Mesothelial cell of epicardium (in vitro differentiated cells): ENCODE measurements around the gene TXNDC8. TPM values are rescaled to one million over a fixed set of nuclear protein-coding genes. Genes with fewer than 3 reads are reported as not detected.

Source experiments
- DNase-seq, 2 experiments: peaks; one replicate each; pipeline ENCODE4 v3.0.0; 2021; ENCODE audit warnings: low spot score in 2 of 2; ENCODE audit not compliant: unreplicated experiment in 2 of 2
- H3K27ac Mint-ChIP-seq: 2 replicates; pipeline ENCODE4 v1.8.0; 2021; ENCODE audit warnings: mixed read lengths
- H3K27me3 Mint-ChIP-seq: 2 replicates; pipeline ENCODE4 v1.8.0; 2021; ENCODE audit warnings: low read depth, mixed read lengths
- H3K36me3 Mint-ChIP-seq: 2 replicates; pipeline ENCODE4 v1.8.0; 2021; ENCODE audit warnings: mixed read lengths
- H3K4me1 Mint-ChIP-seq: 2 replicates; pipeline ENCODE4 v1.8.0; 2021; ENCODE audit warnings: mixed read lengths
- H3K4me3 Mint-ChIP-seq: 2 replicates; pipeline ENCODE4 v1.8.0; 2021; ENCODE audit warnings: mild to moderate bottlenecking, moderate library complexity, mixed read lengths
- H3K9me3 Mint-ChIP-seq: 2 replicates; pipeline ENCODE4 v1.8.0; 2021; ENCODE audit warnings: mixed read lengths
- CTCF ChIP-seq: fragments of 200-600 bp; sonication (generic); IDR thresholded peaks from one replicate; pipeline ENCODE4 v1.5.0; 2021; ENCODE audit warnings: antibody characterized with exemption; ENCODE audit not compliant: unreplicated experiment
- total RNA-seq: library from RNA; stranded (reverse); gene quantifications from 3 replicates; pipeline ENCODE4 v1.2.1, GENCODE V29; 2021

TXNDC8 gene
- total RNA-seq, 1 donor from 2014 or later, result not detected

DNA sequence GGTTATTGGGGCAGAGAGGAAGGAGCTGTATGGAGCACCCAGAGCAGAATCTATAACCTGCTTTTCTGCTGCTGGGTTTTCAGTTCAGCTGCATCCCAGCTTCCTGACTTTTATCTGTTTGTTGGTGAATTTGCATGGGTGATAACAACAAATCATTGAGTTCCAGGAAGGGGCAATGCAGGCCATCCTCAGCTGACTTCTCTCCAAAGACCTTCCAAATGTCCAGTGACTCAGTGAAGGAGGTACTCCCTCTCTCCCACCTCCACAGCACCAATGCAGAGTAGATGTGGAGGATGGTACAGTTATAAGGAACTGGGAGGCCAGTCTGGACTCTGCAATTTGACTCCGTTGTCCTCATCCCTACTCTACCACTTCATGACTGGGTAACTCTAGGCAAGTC is 79.7 kb downstream of the TXNDC8 start:
- TF ChIP-seq CTCF, result no peak
- no peak overlapping the region for H3K4me3 Mint-ChIP-seq
- H3K9me3 Mint-ChIP-seq, result no peaks in the 10 kb centered on the region
- H3K4me1 Mint-ChIP-seq, result peaks cover 34% of the 10 kb centered on the region
- H3K27ac Mint-ChIP-seq, result no peak overlapping the region
- peaks cover 1% of the 10 kb centered on the region for H3K36me3 Mint-ChIP-seq
- DNase-seq, result no peak
- H3K27me3 Mint-ChIP-seq, result peaks cover 1% of the 10 kb centered on the region

DNA sequence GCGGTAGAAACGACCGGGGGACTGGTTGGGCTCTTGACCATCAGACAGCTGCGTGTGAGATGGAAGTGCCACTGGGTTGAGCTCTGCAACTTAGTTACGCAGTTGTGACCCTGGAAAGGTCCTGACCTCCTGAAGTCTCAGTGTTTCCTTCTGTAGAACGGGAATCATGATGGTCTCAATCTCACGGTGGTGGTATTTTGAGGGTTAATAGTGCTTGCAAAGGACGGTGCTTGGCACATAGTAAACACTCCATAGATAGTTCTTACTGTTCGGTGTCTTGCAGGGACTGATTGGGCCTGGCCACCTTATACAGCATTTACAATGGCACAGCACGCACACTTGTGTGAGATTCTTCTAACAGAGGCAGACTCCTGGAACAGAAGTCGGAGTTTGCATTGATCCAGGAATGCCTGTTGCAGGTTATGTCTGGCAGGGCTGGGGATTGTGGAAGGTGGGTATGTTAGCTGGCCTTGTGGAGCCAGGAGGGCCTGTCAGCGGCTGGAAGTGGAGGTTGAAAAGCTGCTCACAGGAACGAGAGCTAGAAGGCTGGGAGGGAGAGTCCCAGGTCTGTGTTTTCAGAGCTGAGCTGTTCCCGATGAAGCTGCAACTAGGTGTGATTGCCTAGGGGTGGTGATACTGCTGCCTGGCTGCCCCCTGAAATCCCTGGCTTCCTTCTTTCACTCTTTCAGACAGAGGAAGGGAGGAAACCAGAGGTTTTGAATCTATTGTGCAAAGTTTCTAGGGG is 80.4 kb downstream of the TXNDC8 start:
- peak overlapping the region; percentile 88 for H3K27ac Mint-ChIP-seq
- TF ChIP-seq CTCF, result no peak
- H3K27me3 Mint-ChIP-seq, result peaks cover 1% of the 10 kb centered on the region
- peaks cover 37% of the 10 kb centered on the region for H3K4me1 Mint-ChIP-seq
- H3K4me3 Mint-ChIP-seq, result peak overlapping the region; percentile 95
- peaks cover 1% of the 10 kb centered on the region for H3K36me3 Mint-ChIP-seq
- no peaks in the 10 kb centered on the region for H3K9me3 Mint-ChIP-seq
- DNase-seq, result no peak

DNA sequence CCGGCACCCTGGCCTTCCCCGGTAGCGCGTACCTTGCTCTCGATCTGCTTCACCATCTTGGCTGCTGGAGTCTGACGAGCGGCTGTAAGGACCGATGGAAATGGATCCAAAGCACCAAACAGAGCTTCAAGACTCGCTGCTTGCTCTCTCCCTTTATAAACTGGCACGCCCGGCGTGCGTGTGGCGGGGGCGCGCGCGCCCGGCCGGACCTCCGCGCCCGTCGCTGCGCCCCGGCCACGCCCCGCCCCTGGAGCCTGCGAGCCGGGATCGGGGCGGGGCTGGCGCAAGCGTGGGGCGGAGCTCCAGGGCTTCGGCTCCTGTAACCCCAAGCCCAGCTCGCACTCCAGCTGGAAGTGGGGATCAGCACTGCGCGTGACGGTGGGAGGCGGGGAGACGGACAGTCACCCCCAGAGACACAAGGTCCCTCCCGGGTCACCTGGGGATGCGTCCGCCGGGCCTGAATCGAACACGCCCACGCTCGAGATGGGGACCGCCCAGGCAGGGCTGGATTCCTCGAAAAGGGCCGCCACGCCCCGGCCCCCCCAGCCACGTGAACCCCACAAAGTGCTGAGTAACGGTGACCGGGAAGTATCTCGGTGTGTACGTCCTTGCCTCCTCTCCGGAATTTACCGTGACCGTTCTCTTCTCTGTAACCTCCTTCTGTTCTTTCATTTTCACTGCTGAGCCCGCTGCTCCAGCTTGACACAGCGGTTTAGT is 81.1 kb downstream of the TXNDC8 start, which contains the start of gene TXN:
TSS of gene TXN (minus strand) at position 128 of the 717 bp plus-strand sequence. CDS start at position 56, 72 bp downstream.
- H3K36me3 Mint-ChIP-seq, result peaks cover 1% of the 10 kb centered on the region
- peak within 1 kb of the TSS; percentile 97 for H3K27ac Mint-ChIP-seq
- peaks cover 37% of the 10 kb centered on the region for H3K4me1 Mint-ChIP-seq
- H3K9me3 Mint-ChIP-seq, result no peaks in the 10 kb centered on the region
- peaks cover 1% of the 10 kb centered on the region for H3K27me3 Mint-ChIP-seq
- DNase-seq, result peak; percentile 79 to 85
- no peak for TF ChIP-seq CTCF
- H3K4me3 Mint-ChIP-seq, result peak within 1 kb of the TSS; percentile 95

- peaks cover 3% of the 10 kb centered on the region for H3K36me3 Mint-ChIP-seq
- H3K4me3 Mint-ChIP-seq, result peak overlapping the region; percentile 95
- H3K4me1 Mint-ChIP-seq, result peaks cover 35% of the 10 kb centered on the region
- DNase-seq, result peak; percentile 42 to 53
- H3K27ac Mint-ChIP-seq, result peak overlapping the region; percentile 97
- H3K27me3 Mint-ChIP-seq, result no peaks in the 10 kb centered on the region
- no peak for TF ChIP-seq CTCF
- H3K9me3 Mint-ChIP-seq, result no peaks in the 10 kb centered on the region
These were observed 81.9 kb downstream of the TXNDC8 start for GRCh38 chr9:110255463-110256379.

- peak in 1 of 2 experiments; percentile 56 for DNase-seq
- peak overlapping the region; percentile 74 for H3K27ac Mint-ChIP-seq
- H3K9me3 Mint-ChIP-seq, result no peaks in the 10 kb centered on the region
- peak overlapping the region; percentile 95 for H3K4me3 Mint-ChIP-seq
- H3K27me3 Mint-ChIP-seq, result no peaks in the 10 kb centered on the region
- peaks cover 35% of the 10 kb centered on the region for H3K4me1 Mint-ChIP-seq
- TF ChIP-seq CTCF, result no peak
- peaks cover 9% of the 10 kb centered on the region for H3K36me3 Mint-ChIP-seq
These were observed 82.6 kb downstream of the TXNDC8 start for GRCh38 chr9:110255034-110255462.
